Liver (tissue), 9 donors: ENCODE results near the gene GOSR2. TPM values are rescaled to one million over a fixed set of nuclear protein-coding genes. Genes with fewer than 3 reads are reported as not detected.

Experiments
- DNase-seq: peaks from one replicate; pipeline ENCODE4 v3.0.0-alpha.2; 2017; ENCODE audit warnings: low spot score
- H3K27ac ChIP-seq, 2 donors: one replicate each; pipeline ENCODE4 v1.7.0; 2013; ENCODE audit warnings: inconsistent platforms in 2 of 2, low read length in 2 of 2, control low read depth in 1 of 2, low read depth in 1 of 2, mild to moderate bottlenecking in 1 of 2
- H3K27me3 ChIP-seq, 4 donors: one replicate each; pipeline versions ENCODE4 v1.6.1 to v1.7.0; 2013; ENCODE audit warnings: low read length in 3 of 4, inconsistent platforms in 1 of 4, mild to moderate bottlenecking in 1 of 4, moderate library complexity in 1 of 4; ENCODE audit not compliant: control insufficient read depth in 4 of 4, insufficient read depth in 4 of 4
- H3K36me3 ChIP-seq, 4 donors: one replicate each; pipeline versions ENCODE4 v1.6.1 to v1.7.0; 2013; ENCODE audit warnings: low read length in 3 of 4, mild to moderate bottlenecking in 3 of 4, low read depth in 1 of 4, moderate library complexity in 1 of 4; ENCODE audit not compliant: control insufficient read depth in 4 of 4, insufficient read depth in 3 of 4
- H3K4me1 ChIP-seq, 4 donors: one replicate each; pipeline versions ENCODE4 v1.6.1 to v1.7.0; 2013; ENCODE audit warnings: low read length in 3 of 4, mild to moderate bottlenecking in 3 of 4, moderate library complexity in 1 of 4; ENCODE audit not compliant: control insufficient read depth in 4 of 4, insufficient read depth in 4 of 4
- H3K4me3 ChIP-seq, 3 donors: one replicate each; pipeline versions ENCODE4 v1.6.1 to v1.7.0; 2013; ENCODE audit warnings: low read length in 3 of 3, control low read depth in 1 of 3, low read depth in 1 of 3, mild to moderate bottlenecking in 1 of 3
- H3K9ac ChIP-seq, 2 donors: one replicate each; pipeline ENCODE4 v1.7.0; 2013; ENCODE audit warnings: low read length in 2 of 2, mild to moderate bottlenecking in 2 of 2, moderate library complexity in 2 of 2, control low read depth in 1 of 2, low read depth in 1 of 2
- H3K9me3 ChIP-seq, 4 donors: one replicate each; pipeline versions ENCODE4 v1.6.1 to v1.7.0; 2013; ENCODE audit warnings: low read length in 3 of 4; ENCODE audit not compliant: control insufficient read depth in 4 of 4
- CTCF ChIP-seq: fragments of 150-350 bp; IDR thresholded peaks from 2 replicates; pipeline ENCODE4 v1.5.1; 2017; ENCODE audit warnings: improper control_type of control experiment, low read depth, low read length; ENCODE audit not compliant: missing input control
- EGR1 ChIP-seq, 2 donors: IDR thresholded peaks; 2 replicates each; pipeline ENCODE4 v1.6.1; 2016 to 2018; ENCODE audit warnings: antibody characterized with exemption in 2 of 2, low read depth in 2 of 2
- FOXA1 ChIP-seq: IDR thresholded peaks from 2 replicates; pipeline ENCODE4 v1.6.1; 2016; ENCODE audit warnings: antibody characterized with exemption
- FOXA2 ChIP-seq: IDR thresholded peaks from 2 replicates; pipeline ENCODE4 v1.6.1; 2016; ENCODE audit warnings: antibody characterized with exemption
- GABPA ChIP-seq, 2 donors: IDR thresholded peaks in 1 of 2; conservative IDR thresholded peaks in 1 of 2; 2 replicates each; pipeline ENCODE4 v1.6.1; 2016; ENCODE audit warnings: antibody characterized with exemption in 2 of 2, mild to moderate bottlenecking in 1 of 2, moderate library complexity in 1 of 2
- HNF4A ChIP-seq, 2 donors: conservative IDR thresholded peaks; 2 replicates each; pipeline ENCODE4 v1.6.1; 2016; ENCODE audit warnings: antibody characterized with exemption in 2 of 2, mild to moderate bottlenecking in 2 of 2
- HNF4G ChIP-seq: IDR thresholded peaks from 2 replicates; pipeline ENCODE4 v1.6.1; 2016; ENCODE audit warnings: antibody characterized with exemption
- JUND ChIP-seq, 2 donors: IDR thresholded peaks; 2 replicates each; pipeline ENCODE4 v1.6.1; 2016; ENCODE audit warnings: antibody characterized with exemption in 2 of 2
- MAX ChIP-seq: IDR thresholded peaks from 2 replicates; pipeline ENCODE4 v1.6.1; 2016; ENCODE audit warnings: antibody characterized with exemption
- NR2F2 ChIP-seq: IDR thresholded peaks from 2 replicates; pipeline ENCODE4 v1.6.1; 2016; ENCODE audit warnings: antibody characterized with exemption
- RAD21 ChIP-seq, 2 donors: IDR thresholded peaks; 2 replicates each; pipeline ENCODE4 v1.6.1; 2016; ENCODE audit warnings: antibody characterized with exemption in 2 of 2, mild to moderate bottlenecking in 2 of 2
- REST ChIP-seq: IDR thresholded peaks from 2 replicates; pipeline ENCODE4 v1.6.1; 2016; ENCODE audit warnings: antibody characterized with exemption, mild to moderate bottlenecking
- RXRA ChIP-seq, 2 donors: IDR thresholded peaks; 2 replicates each; pipeline ENCODE4 v1.6.1; 2017 to 2018; ENCODE audit warnings: antibody characterized with exemption in 2 of 2, mild to moderate bottlenecking in 1 of 2
- SP1 ChIP-seq: IDR thresholded peaks from 2 replicates; pipeline ENCODE4 v1.6.1; 2018; ENCODE audit warnings: antibody characterized with exemption, mild to moderate bottlenecking
- TAF1 ChIP-seq: conservative IDR thresholded peaks from 2 replicates; pipeline ENCODE4 v1.6.1; 2016; ENCODE audit warnings: antibody characterized with exemption, mild to moderate bottlenecking
- YY1 ChIP-seq: IDR thresholded peaks from 2 replicates; pipeline ENCODE4 v1.6.1; 2016; ENCODE audit warnings: antibody characterized with exemption, mild to moderate bottlenecking
- ZBTB33 ChIP-seq: IDR thresholded peaks from 2 replicates; pipeline ENCODE4 v1.6.1; 2016; ENCODE audit warnings: antibody characterized with exemption
- WGBS: extraction: QIAGEN DNeasy Blood & Tissue Kit; methylation state at CpG from one replicate; pipeline ENCODE4 v1.1.7; 2013; 5-methylcytosine and 5-hydroxymethylcytosine counted together
- polyA plus RNA-seq, 2 donors: library from polyadenylated mRNA; stranded (reverse) in 1 of 2; unstranded in 1 of 2; fragments of 200-250 nt in 1 of 2; fragments of >200 nt in 1 of 2; fragmentation: Nextera tagmentation in 1 of 2; extraction: Ambion mirVana in 1 of 2; gene quantifications; one replicate each; pipeline versions ENCODE4 v1.2.1 to v1.2.3, GENCODE V29; 2013 to 2015
- total RNA-seq, 2 donors: library from RNA; depleted of rRNA; stranded (reverse); fragments of >200 nt; gene quantifications; one replicate each; pipeline ENCODE4 v1.2.3, GENCODE V29; 2014
- donor health status: healthy.
- donor health status: healthy.
- donor health status: healthy.
- donor health status: healthy.
- donor health status: healthy.

The GOSR2 gene
- total and polyA plus RNA-seq, 4 donors: 19.9 to 43.8 (median 21.0) TPM

- TF ChIP-seq ZBTB33 (no peak), NR2F2 (no peak), REST (peak; percentile 98)
- no peaks in the 10 kb centered on the region for H3K27me3 ChIP-seq
- no peak overlapping the region for H3K4me3 ChIP-seq
- no peak for DNase-seq
- H3K9me3 ChIP-seq: peaks cover 0 to 2% (median 0%) of the 10 kb centered on the region in 4 donors
- no peak overlapping the region for H3K27ac ChIP-seq
- no peaks in the 10 kb centered on the region for H3K4me1 ChIP-seq
- no peak overlapping the region for H3K9ac ChIP-seq
- 85% methylated on average over 9 of the region's 9 CpGs for WGBS
- H3K36me3 ChIP-seq: no peaks in the 10 kb centered on the region
These were observed 41.6 kb downstream of the GOSR2 start for GRCh38 chr17:46964315-46965265.

GRCh38 chr17:46968224-46968834, 45.4 kb downstream of the GOSR2 start:
- WGBS: 94% methylated on average over 6 of the region's 6 CpGs

More at GRCh38 chr17:46968224-46968834, 45.4 kb downstream of the GOSR2 start:
- H3K27ac ChIP-seq: no peak overlapping the region
- no peak overlapping the region for H3K4me3 ChIP-seq
- no peaks in the 10 kb centered on the region for H3K9me3 ChIP-seq
- no peaks in the 10 kb centered on the region for H3K27me3 ChIP-seq
- no peak overlapping the region for H3K9ac ChIP-seq
- no peaks in the 10 kb centered on the region for H3K36me3 ChIP-seq
- peaks cover 0 to 5% (median 4%) of the 10 kb centered on the region in 4 donors for H3K4me1 ChIP-seq
- no peak for DNase-seq
- TF ChIP-seq YY1: no peak
- no peak for TF ChIP-seq SP1
- no peak for TF ChIP-seq REST
- TF ChIP-seq MAX: no peak
- no peak for TF ChIP-seq HNF4A (conservative IDR thresholded peaks at IDR 0.05)
- TF ChIP-seq RAD21 (IDR thresholded peaks at IDR 0.05): no peak
- no peak for TF ChIP-seq JUND (IDR thresholded peaks at IDR 0.05)
- TF ChIP-seq CTCF: no peak
- TF ChIP-seq NR2F2: no peak
- TF ChIP-seq RXRA (IDR thresholded peaks at IDR 0.05): no peak
- no peak for TF ChIP-seq HNF4G
- TF ChIP-seq GABPA (IDR thresholded peaks at IDR 0.05 in 1 of 2, conservative IDR thresholded peaks at IDR 0.05 in 1 of 2): no peak
- TF ChIP-seq ZBTB33: no peak
- no peak for TF ChIP-seq EGR1 (IDR thresholded peaks at IDR 0.05; ENCODE audit: low read depth in 2 of 2)
- TF ChIP-seq FOXA1: no peak
- TF ChIP-seq TAF1: no peak
- TF ChIP-seq FOXA2: no peak
